Trophoblast cell (in vitro differentiated cells and primary cell): Measurements from ENCODE around the gene SPDYC.

Experiments used
- DNase-seq, 2 donors: peaks; one replicate each; pipeline ENCODE4 v3.0.0-alpha.2; 2016
- H2AFZ ChIP-seq: 2 replicates; pipeline ENCODE4 v1.6.1; 2013; ENCODE audit warnings: low read length, moderate library complexity, mild to moderate bottlenecking; ENCODE audit not compliant: insufficient read depth, poor library complexity
- H2AK5ac ChIP-seq: 2 replicates; pipeline ENCODE4 v1.6.1; 2013; ENCODE audit warnings: mild to moderate bottlenecking, low read length
- H2BK120ac ChIP-seq: 2 replicates; pipeline ENCODE4 v1.6.1; 2013; ENCODE audit warnings: low read length, mild to moderate bottlenecking, moderate library complexity; ENCODE audit not compliant: insufficient read depth, poor library complexity
- H2BK12ac ChIP-seq: 2 replicates; pipeline ENCODE4 v1.6.1; 2013; ENCODE audit warnings: mild to moderate bottlenecking, low read length, moderate library complexity
- H2BK5ac ChIP-seq: 2 replicates; pipeline ENCODE4 v1.6.1; 2013; ENCODE audit warnings: low read length, low read depth, moderate library complexity, mild to moderate bottlenecking; ENCODE audit not compliant: poor library complexity
- H3K14ac ChIP-seq: 2 replicates; pipeline ENCODE4 v1.6.1; 2013; ENCODE audit warnings: mild to moderate bottlenecking, low read length
- H3K18ac ChIP-seq: 2 replicates; pipeline ENCODE4 v1.6.1; 2013; ENCODE audit warnings: mild to moderate bottlenecking, low read length
- H3K23ac ChIP-seq: 2 replicates; pipeline ENCODE4 v1.6.1; 2013; ENCODE audit warnings: low read length
- H3K27ac ChIP-seq: 2 replicates; pipeline ENCODE4 v1.5.1; 2013; ENCODE audit warnings: low read depth, mild to moderate bottlenecking, inconsistent platforms, low read length, moderate library complexity
- H3K27me3 ChIP-seq: 2 replicates; pipeline ENCODE4 v1.6.1; 2013; ENCODE audit warnings: inconsistent platforms, mild to moderate bottlenecking, low read length, moderate library complexity; ENCODE audit not compliant: insufficient read depth
- H3K36me3 ChIP-seq, 2 experiments: 1 replicate in 1 of 2; 2 replicates in 1 of 2; pipeline ENCODE4 v1.6.1; 2013; ENCODE audit warnings: low read length in 2 of 2, mild to moderate bottlenecking in 2 of 2, moderate library complexity in 1 of 2; ENCODE audit not compliant: insufficient read depth in 2 of 2, control insufficient read depth in 1 of 2
- H3K4ac ChIP-seq: 2 replicates; pipeline ENCODE4 v1.6.1; 2013; ENCODE audit warnings: low read depth, mild to moderate bottlenecking, low read length, moderate library complexity
- H3K4me1 ChIP-seq, 2 experiments: 1 replicate in 1 of 2; 2 replicates in 1 of 2; pipeline ENCODE4 v1.6.1; 2013; ENCODE audit warnings: low read length in 2 of 2, mild to moderate bottlenecking in 2 of 2, moderate library complexity in 1 of 2; ENCODE audit not compliant: insufficient read depth in 2 of 2, control insufficient read depth in 1 of 2
- H3K4me2 ChIP-seq: 2 replicates; pipeline ENCODE4 v1.6.1; 2013; ENCODE audit warnings: inconsistent platforms, mild to moderate bottlenecking, low read length, moderate library complexity
- H3K4me3 ChIP-seq: 2 replicates; pipeline ENCODE4 v1.5.1; 2013; ENCODE audit warnings: mild to moderate bottlenecking, low read depth, low read length, inconsistent platforms
- H3K79me1 ChIP-seq: one replicate; pipeline ENCODE4 v1.6.1; 2013; ENCODE audit warnings: low read length
- H3K79me2 ChIP-seq: 2 replicates; pipeline ENCODE4 v1.6.1; 2013; ENCODE audit warnings: low read length, mild to moderate bottlenecking; ENCODE audit not compliant: control insufficient read depth, insufficient read depth, poor library complexity
- H3K9ac ChIP-seq: 2 replicates; pipeline ENCODE4 v1.6.1; 2013; ENCODE audit warnings: mild to moderate bottlenecking, low read length
- H3K9me3 ChIP-seq: 2 replicates; pipeline ENCODE4 v1.6.1; 2013; ENCODE audit warnings: low read depth, mild to moderate bottlenecking, control low read depth, inconsistent platforms, low read length; ENCODE audit not compliant: insufficient read depth
- H4K12ac ChIP-seq: 2 replicates; pipeline ENCODE4 v1.6.1; 2013; ENCODE audit warnings: low read depth, mild to moderate bottlenecking, low read length, moderate library complexity
- H4K8ac ChIP-seq: 2 replicates; pipeline ENCODE4 v1.6.1; 2013; ENCODE audit warnings: low read depth, mild to moderate bottlenecking, low read length, moderate library complexity
- H4K91ac ChIP-seq: one replicate; pipeline ENCODE4 v1.6.1; 2013; ENCODE audit warnings: low read depth, mild to moderate bottlenecking, low read length, moderate library complexity
- WGBS: extraction: QIAGEN DNeasy Blood & Tissue Kit; methylation state at CpG from one replicate; pipeline ENCODE4 v1.1.7; 2013; ENCODE audit warnings: missing lambda C conversion rate; ENCODE audit not compliant: insufficient read length, insufficient coverage; ENCODE audit errors: extremely low coverage; 5-methylcytosine and 5-hydroxymethylcytosine counted together

The SPDYC gene

DNA sequence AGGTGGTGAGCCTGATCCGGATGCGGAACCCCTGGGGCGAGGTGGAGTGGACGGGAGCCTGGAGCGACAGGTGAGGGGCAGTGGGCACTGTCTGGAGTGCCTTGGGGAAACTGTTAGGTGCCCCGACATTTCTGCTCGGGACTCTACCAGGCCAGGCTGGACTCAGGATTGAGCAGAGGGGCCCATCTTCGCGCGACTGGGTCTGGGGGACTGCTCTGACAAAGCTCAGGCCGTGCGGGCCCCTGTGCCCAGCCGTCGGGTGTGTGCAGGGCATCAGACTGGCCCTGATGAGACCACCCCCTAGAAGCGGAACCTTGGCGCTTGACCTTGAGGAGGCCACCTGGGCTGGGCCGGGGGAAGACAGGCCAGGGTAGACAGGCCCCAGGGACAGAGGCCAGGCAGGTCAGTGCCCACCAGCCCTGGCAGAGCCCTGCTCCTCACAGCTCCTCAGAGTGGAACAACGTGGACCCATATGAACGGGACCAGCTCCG, 18.0 kb downstream of the SPDYC start:
- peaks cover 61 to 63% of the 10 kb centered on the region in 2 experiments for H3K36me3 ChIP-seq
- no peak overlapping the region for H2BK120ac ChIP-seq
- no CpG with 5 or more reads among the region's 20 CpGs for WGBS
- H2BK12ac ChIP-seq = no peak overlapping the region
- no peak for DNase-seq
- H2AFZ ChIP-seq = no peak overlapping the region
- H3K79me1 ChIP-seq = peaks cover 3% of the 10 kb centered on the region
- H3K9ac ChIP-seq = no peak overlapping the region
- H3K4me2 ChIP-seq = no peak overlapping the region
- no peak overlapping the region for H4K91ac ChIP-seq
- no peaks in the 10 kb centered on the region for H3K27me3 ChIP-seq
- no peak overlapping the region for H3K14ac ChIP-seq
- no peak overlapping the region for H3K18ac ChIP-seq
- H4K12ac ChIP-seq = no peak overlapping the region
- no peak overlapping the region for H3K4me3 ChIP-seq
- peaks cover 2% of the 10 kb centered on the region for H3K9me3 ChIP-seq
- no peak overlapping the region for H4K8ac ChIP-seq
- H3K79me2 ChIP-seq = peaks cover 3% of the 10 kb centered on the region
- no peak overlapping the region for H2AK5ac ChIP-seq
- H3K4ac ChIP-seq = no peak overlapping the region
- H3K4me1 ChIP-seq = peaks cover 5 to 12% of the 10 kb centered on the region in 2 experiments
- H3K27ac ChIP-seq = no peak overlapping the region
- H3K23ac ChIP-seq = no peak overlapping the region
- no peak overlapping the region for H2BK5ac ChIP-seq

DNA sequence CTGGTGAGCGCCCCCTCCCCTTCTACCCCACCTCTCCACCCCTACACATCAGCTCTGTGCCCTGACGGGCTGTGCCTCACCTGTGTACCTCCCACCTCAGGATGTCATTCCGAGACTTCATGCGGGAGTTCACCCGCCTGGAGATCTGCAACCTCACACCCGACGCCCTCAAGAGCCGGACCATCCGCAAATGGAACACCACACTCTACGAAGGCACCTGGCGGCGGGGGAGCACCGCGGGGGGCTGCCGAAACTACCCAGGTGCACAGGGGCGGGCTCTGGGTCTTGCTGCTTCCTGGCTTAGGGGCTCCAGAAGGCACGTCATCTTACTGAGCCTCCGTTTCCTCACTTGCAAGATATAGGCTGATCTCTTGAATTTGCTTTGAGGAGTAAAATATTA, 18.5 kb downstream of the SPDYC start:
- H3K18ac ChIP-seq = no peak overlapping the region
- H3K79me2 ChIP-seq = peaks cover 3% of the 10 kb centered on the region
- no peak overlapping the region for H4K12ac ChIP-seq
- H3K9ac ChIP-seq = no peak overlapping the region
- H2BK12ac ChIP-seq = no peak overlapping the region
- H3K27ac ChIP-seq = no peak overlapping the region
- no peak overlapping the region for H2AFZ ChIP-seq
- no peak overlapping the region for H3K4me3 ChIP-seq
- no peak for DNase-seq
- no peak overlapping the region for H3K14ac ChIP-seq
- no peak overlapping the region for H2BK5ac ChIP-seq
- H3K23ac ChIP-seq = no peak overlapping the region
- no peak overlapping the region for H2AK5ac ChIP-seq
- peaks cover 2% of the 10 kb centered on the region for H3K9me3 ChIP-seq
- H3K4ac ChIP-seq = no peak overlapping the region
- H3K4me2 ChIP-seq = no peak overlapping the region
- no CpG with 5 or more reads among the region's 18 CpGs for WGBS
- H2BK120ac ChIP-seq = no peak overlapping the region
- peaks cover 1 to 7% of the 10 kb centered on the region in 2 experiments for H3K4me1 ChIP-seq
- no peak overlapping the region for H4K8ac ChIP-seq
- peaks cover 60 to 61% of the 10 kb centered on the region in 2 experiments for H3K36me3 ChIP-seq
- no peaks in the 10 kb centered on the region for H3K27me3 ChIP-seq
- H3K79me1 ChIP-seq = peaks cover under 1% of the 10 kb centered on the region
- H4K91ac ChIP-seq = no peak overlapping the region

DNA sequence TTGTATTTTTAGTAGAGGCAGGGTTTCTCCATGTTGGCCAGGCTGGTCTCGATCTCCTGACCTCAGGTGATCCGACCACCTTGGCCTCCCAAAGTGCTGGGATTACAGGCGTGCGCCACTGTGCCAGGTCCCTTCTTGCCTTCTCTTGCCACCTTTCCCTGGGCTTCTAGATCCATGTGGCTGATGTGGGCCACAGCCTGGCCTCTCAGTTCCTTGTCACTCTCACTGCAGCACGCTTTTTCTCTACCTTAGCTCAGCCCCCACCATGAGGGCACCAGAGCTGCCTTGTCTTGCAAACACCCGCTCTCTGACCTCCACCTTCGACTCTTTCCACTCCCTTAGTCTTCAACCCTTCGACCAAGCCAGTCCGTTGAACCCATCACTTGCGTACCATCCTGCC, 19.2 kb downstream of the SPDYC start:
- Histone ChIP-seq H3K4me2 (no peak overlapping the region), H3K27ac (no peak overlapping the region), H4K91ac (no peak overlapping the region), H2AFZ (no peak overlapping the region), H3K79me1 (no peaks in the 10 kb centered on the region), H3K9ac (no peak overlapping the region), H4K12ac (no peak overlapping the region), H2AK5ac (no peak overlapping the region), H3K4me1 (peaks cover 0 to under 1% of the 10 kb centered on the region in 2 experiments), H3K36me3 (peaks cover 56 to 59% of the 10 kb centered on the region in 2 experiments), H3K14ac (no peak overlapping the region), H3K9me3 (peaks cover 2% of the 10 kb centered on the region), H2BK5ac (no peak overlapping the region), H3K4me3 (no peak overlapping the region), H3K18ac (no peak overlapping the region), H3K23ac (no peak overlapping the region), H3K79me2 (peaks cover 3% of the 10 kb centered on the region), H3K27me3 (no peaks in the 10 kb centered on the region), H3K4ac (no peak overlapping the region), H2BK12ac (no peak overlapping the region), H2BK120ac (no peak overlapping the region), H4K8ac (no peak overlapping the region)
- no CpG with 5 or more reads among the region's 10 CpGs for WGBS
- no peak for DNase-seq

GRCh38 chr11:65194564-65194963, 24.5 kb downstream of the SPDYC start:
- Histone ChIP-seq H4K91ac (no peak overlapping the region), H3K4me2 (no peak overlapping the region), H3K36me3 (peaks cover 24 to 26% of the 10 kb centered on the region in 2 experiments), H3K79me2 (no peaks in the 10 kb centered on the region), H4K12ac (no peak overlapping the region), H2BK120ac (no peak overlapping the region), H2AFZ (no peak overlapping the region), H2AK5ac (no peak overlapping the region), H3K79me1 (no peaks in the 10 kb centered on the region), H3K18ac (no peak overlapping the region), H3K27ac (no peak overlapping the region), H3K4me3 (no peak overlapping the region), H3K9ac (no peak overlapping the region), H3K14ac (no peak overlapping the region), H3K9me3 (no peaks in the 10 kb centered on the region), H4K8ac (no peak overlapping the region), H3K27me3 (no peaks in the 10 kb centered on the region), H2BK5ac (no peak overlapping the region), H3K4ac (no peak overlapping the region), H3K23ac (no peak overlapping the region), H2BK12ac (no peak overlapping the region), H3K4me1 (no peaks in the 10 kb centered on the region)
- DNase-seq = no peak
- WGBS = no CpG with 5 or more reads among the region's 2 CpGs
